Duodenal mucosa (tissue), 2 donors: ENCODE results near the gene KCNH1.
"Not testable (repeated sequence)": the region's sequence is repeated elsewhere in the genome, so short reads cannot be mapped to it uniquely, and the experiment has no call there.

ENCODE experiments used
- H3K27ac ChIP-seq: one replicate; pipeline ENCODE4 v1.7.0; 2013; ENCODE audit warnings: low read depth, low read length
- H3K27me3 ChIP-seq, 2 donors: one replicate each; pipeline ENCODE4 v1.7.0; 2013; ENCODE audit warnings: low read length in 2 of 2, control low read depth in 1 of 2; ENCODE audit not compliant: insufficient read depth in 2 of 2, control insufficient read depth in 1 of 2
- H3K36me3 ChIP-seq, 2 donors: one replicate each; pipeline ENCODE4 v1.7.0; 2013; ENCODE audit warnings: low read length in 2 of 2, control low read depth in 1 of 2; ENCODE audit not compliant: insufficient read depth in 2 of 2, control insufficient read depth in 1 of 2
- H3K4me1 ChIP-seq, 2 donors: one replicate each; pipeline ENCODE4 v1.7.0; 2013; ENCODE audit warnings: low read length in 2 of 2, control low read depth in 1 of 2; ENCODE audit not compliant: insufficient read depth in 2 of 2, control insufficient read depth in 1 of 2
- H3K4me3 ChIP-seq, 2 donors: one replicate each; pipeline ENCODE4 v1.7.0; 2013; ENCODE audit warnings: low read length in 2 of 2, low read depth in 1 of 2
- H3K9ac ChIP-seq, 2 donors: one replicate each; pipeline ENCODE4 v1.7.0; 2013; ENCODE audit warnings: low read length in 2 of 2, low read depth in 1 of 2
- H3K9me3 ChIP-seq, 2 donors: one replicate each; pipeline ENCODE4 v1.7.0; 2013; ENCODE audit warnings: low read length in 2 of 2, control low read depth in 1 of 2; ENCODE audit not compliant: control insufficient read depth in 1 of 2

The KCNH1 gene

DNA sequence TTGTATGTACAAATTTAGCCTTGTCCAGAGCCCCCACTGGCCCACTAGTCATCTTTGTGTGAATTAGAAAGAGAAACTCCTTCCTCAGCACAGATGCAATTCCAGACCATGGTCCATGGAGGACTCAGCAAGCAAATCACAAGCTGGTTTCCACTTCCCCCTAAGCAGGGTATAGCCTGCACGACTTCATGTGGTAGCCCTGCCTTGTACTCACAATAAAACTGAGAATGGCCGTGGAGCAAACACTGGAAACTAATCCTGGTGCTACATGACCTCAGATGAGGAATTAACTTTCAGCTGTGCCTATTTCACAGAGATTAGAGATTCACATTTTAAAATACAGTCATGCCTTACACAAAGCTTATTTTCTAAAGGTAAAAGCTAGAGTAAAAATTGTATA is 32.5 kb downstream of the KCNH1 start:
- Histone ChIP-seq H3K27me3 (peaks cover 0 to 3% of the 10 kb centered on the region in 2 donors), H3K9me3 (no peaks in the 10 kb centered on the region), H3K27ac (no peak overlapping the region), H3K4me1 (no peaks in the 10 kb centered on the region), H3K36me3 (no peaks in the 10 kb centered on the region), H3K9ac (no peak overlapping the region), H3K4me3 (no peak overlapping the region)

DNA sequence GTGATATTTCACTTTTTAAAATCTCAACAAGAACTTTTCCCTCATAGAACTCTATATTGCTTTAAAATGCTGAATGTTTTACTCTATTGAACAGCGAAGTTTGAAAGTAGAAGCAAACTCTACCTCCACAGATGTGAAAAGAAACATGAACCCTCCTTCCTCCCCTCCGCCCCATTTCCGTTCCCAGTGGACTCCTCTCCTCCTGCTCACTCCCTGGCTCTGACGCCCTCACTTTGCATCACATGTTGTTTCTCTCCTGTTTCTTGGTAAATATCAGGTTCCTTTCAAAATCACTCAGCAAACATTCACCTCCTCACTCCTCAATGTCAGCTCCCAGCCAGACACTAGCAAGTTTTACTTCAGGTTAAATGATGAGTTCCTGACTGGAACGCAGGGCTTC is 34.6 kb downstream of the KCNH1 start:
- Histone ChIP-seq H3K9me3 (no peaks in the 10 kb centered on the region), H3K4me3 (no peak overlapping the region), H3K4me1 (no peaks in the 10 kb centered on the region), H3K27me3 (peaks cover 0 to 3% of the 10 kb centered on the region in 2 donors), H3K36me3 (no peaks in the 10 kb centered on the region), H3K9ac (no peak overlapping the region), H3K27ac (no peak overlapping the region)

- Histone ChIP-seq H3K9ac (no peak overlapping the region), H3K9me3 (no peaks in the 10 kb centered on the region), H3K27me3 (no peaks in the 10 kb centered on the region), H3K27ac (no peak overlapping the region), H3K36me3 (no peaks in the 10 kb centered on the region), H3K4me1 (no peaks in the 10 kb centered on the region), H3K4me3 (no peak overlapping the region)
Measured at GRCh38 chr1:211095381-211095780, 38.6 kb downstream of the KCNH1 start.

GRCh38 chr1:211092955-211093354 is 41.0 kb downstream of the KCNH1 start:
- Histone ChIP-seq H3K27ac (no peak overlapping the region), H3K4me1 (no peaks in the 10 kb centered on the region), H3K36me3 (no peaks in the 10 kb centered on the region), H3K9me3 (no peaks in the 10 kb centered on the region), H3K27me3 (no peaks in the 10 kb centered on the region), H3K9ac (no peak overlapping the region), H3K4me3 (no peak overlapping the region)

- Histone ChIP-seq H3K9me3 (no peaks in the 10 kb centered on the region), H3K9ac (no peak overlapping the region), H3K36me3 (no peaks in the 10 kb centered on the region), H3K4me3 (no peak overlapping the region), H3K4me1 (no peaks in the 10 kb centered on the region), H3K27me3 (no peaks in the 10 kb centered on the region), H3K27ac (no peak overlapping the region)
Measured at GRCh38 chr1:211091867-211092266, 42.1 kb downstream of the KCNH1 start.

GRCh38 chr1:211089536-211089935 is 44.4 kb downstream of the KCNH1 start:
- Histone ChIP-seq H3K4me3 (no peak overlapping the region), H3K27ac (no peak overlapping the region), H3K9me3 (no peaks in the 10 kb centered on the region), H3K4me1 (no peaks in the 10 kb centered on the region), H3K9ac (no peak overlapping the region), H3K27me3 (no peaks in the 10 kb centered on the region), H3K36me3 (no peaks in the 10 kb centered on the region)

DNA sequence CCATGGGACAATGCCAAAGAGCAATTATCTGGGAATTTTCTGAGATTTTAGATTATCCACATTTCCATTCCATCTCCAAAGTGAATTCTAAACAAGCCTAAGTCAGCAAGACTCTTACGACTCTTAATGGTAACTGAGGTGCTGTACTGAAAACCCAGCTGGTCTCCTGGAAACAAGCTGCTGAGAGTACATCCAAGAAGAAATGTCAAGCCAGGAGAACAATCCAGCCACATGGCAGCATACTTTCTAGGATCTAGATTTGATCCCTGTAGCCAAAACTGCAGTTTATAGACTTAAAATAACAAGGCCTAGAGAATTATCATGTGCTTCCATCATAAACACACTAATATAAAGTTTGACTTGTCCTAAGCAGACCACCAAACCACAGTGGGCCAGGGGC is 45.8 kb downstream of the KCNH1 start:
- H3K4me3 ChIP-seq: no peak overlapping the region
- H3K4me1 ChIP-seq: no peaks in the 10 kb centered on the region
- H3K9ac ChIP-seq: no peak overlapping the region
- H3K27ac ChIP-seq: no peak overlapping the region
- no peaks in the 10 kb centered on the region for H3K9me3 ChIP-seq
- H3K36me3 ChIP-seq: no peaks in the 10 kb centered on the region
- H3K27me3 ChIP-seq: no peaks in the 10 kb centered on the region

- Histone ChIP-seq H3K4me3 (no peak overlapping the region), H3K27ac (no peak overlapping the region), H3K27me3 (no peaks in the 10 kb centered on the region), H3K9me3 (no peaks in the 10 kb centered on the region), H3K4me1 (no peaks in the 10 kb centered on the region), H3K36me3 (no peaks in the 10 kb centered on the region), H3K9ac (no peak overlapping the region)
Measured at GRCh38 chr1:211082824-211083223, 51.1 kb downstream of the KCNH1 start.

DNA sequence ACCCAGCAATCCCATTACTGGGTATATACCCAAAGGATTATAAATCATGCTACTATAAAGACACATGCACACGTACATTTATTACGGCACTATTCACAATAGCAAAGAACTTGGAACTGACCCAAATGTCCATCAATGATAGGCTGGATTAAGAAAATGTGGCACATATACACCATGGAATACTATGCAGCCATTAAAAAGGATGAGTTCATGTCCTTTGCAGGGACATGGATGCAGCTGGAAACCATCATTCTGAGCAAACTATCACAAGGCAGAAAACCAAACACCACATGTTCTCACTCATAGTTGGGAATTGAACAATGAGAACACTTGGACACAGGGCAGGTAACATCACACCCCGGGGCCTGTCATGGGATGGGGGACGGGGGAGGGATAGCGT is 52.5 kb downstream of the KCNH1 start:
- not testable (repeated sequence) for H3K4me1 ChIP-seq, H3K27me3 ChIP-seq, H3K9me3 ChIP-seq, H3K36me3 ChIP-seq, H3K9ac ChIP-seq, H3K27ac ChIP-seq, H3K4me3 ChIP-seq

DNA sequence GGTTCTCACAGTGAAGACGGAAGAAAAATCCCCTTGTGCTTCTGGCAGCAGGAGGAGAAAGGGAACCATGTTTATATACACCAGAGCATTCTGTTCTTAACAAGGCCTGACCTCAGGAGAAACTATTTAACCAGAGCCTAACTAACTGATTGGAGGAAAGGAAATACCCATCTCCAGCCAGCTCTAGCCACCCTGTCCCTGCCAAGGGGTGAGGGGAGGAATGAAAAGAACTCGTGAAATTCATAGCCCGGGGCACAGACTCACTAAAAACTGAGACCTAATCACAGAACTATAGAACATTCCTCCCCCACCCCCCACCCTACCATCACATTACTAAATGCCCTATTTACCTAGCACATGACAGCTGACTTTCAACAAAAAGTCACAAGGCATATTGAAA is 65.0 kb downstream of the KCNH1 start:
- Histone ChIP-seq H3K27ac (no peak overlapping the region), H3K4me1 (no peaks in the 10 kb centered on the region), H3K4me3 (no peak overlapping the region)

DNA sequence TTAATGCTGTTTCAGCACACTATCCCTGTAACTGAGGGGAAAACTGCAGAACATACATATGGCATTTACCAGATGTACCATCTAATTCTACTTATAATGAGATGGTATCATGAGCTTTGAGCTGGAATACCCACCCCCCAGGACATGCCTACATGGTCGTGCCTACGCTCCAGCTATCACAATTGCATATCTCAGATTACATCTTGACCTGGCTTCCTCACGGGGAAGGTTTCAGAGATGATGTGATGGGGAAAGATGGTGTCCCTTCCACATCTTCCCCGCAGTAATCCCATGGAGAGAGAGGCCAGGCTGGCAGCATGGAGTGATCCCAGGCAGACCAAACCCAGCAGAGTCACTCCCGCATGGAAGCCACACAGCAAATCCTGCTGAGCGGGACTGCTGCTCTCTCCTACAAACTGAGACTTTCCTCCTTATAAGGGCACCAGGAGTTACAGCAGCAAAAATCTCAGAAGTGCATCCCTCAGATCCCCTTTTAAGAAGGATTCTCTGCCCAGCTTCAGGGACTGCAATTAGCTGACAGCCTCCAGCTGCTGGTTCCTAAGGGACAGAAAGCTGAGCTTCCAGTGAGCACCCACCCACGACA is 67.1 kb downstream of the KCNH1 start:
- Histone ChIP-seq H3K4me1 (no peaks in the 10 kb centered on the region), H3K27me3 (no peaks in the 10 kb centered on the region), H3K4me3 (no peak overlapping the region), H3K9ac (no peak overlapping the region), H3K36me3 (no peaks in the 10 kb centered on the region), H3K27ac (no peak overlapping the region), H3K9me3 (no peaks in the 10 kb centered on the region)

More for the DNA sequence above, 65.0 kb downstream of the KCNH1 start:
- no peaks in the 10 kb centered on the region for H3K36me3 ChIP-seq
- no peaks in the 10 kb centered on the region for H3K27me3 ChIP-seq
- no peak overlapping the region for H3K9ac ChIP-seq
- no peaks in the 10 kb centered on the region for H3K9me3 ChIP-seq
